GM18868 (cell line): ENCODE data around the gene CPXM2.

ENCODE experiments used
- ATAC-seq: cut with Tn5 transposase; IDR thresholded peaks from one replicate; pipeline ENCODE4 v1.9.1; 2021; ENCODE audit warnings: mild to moderate bottlenecking, moderate library complexity; ENCODE audit not compliant: unreplicated experiment

CPXM2 gene

DNA sequence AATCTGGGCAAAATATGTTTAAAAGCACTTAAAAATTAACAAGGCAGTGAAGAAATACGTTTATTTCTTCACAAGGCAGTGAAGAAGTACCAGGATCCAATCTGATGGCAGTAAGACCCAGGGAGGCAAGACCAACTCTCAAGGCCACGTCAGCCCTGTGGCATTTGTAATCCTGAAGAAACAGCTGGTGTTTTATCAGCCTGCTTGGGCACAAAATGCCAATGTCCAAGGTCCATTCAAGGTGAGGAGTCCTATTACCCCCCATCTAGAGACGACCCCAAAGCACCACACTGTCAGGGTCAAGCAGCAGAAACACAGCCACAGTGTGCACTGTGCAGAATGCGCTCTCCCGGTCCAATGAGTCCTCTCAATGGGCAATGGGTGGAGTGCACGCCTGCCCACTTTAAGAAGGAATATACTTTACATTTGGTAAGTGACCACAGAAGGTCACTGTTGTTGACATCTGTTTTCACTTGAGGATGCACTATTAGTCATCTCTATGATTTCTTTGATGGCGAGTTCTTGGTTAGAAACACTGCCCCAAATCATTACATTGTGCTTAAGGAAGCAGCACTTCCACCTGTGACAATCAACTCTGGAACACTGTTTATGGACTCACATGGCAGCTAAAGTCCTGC lies 12.8 kb downstream of the CPXM2 start:
- no peak for ATAC-seq

DNA sequence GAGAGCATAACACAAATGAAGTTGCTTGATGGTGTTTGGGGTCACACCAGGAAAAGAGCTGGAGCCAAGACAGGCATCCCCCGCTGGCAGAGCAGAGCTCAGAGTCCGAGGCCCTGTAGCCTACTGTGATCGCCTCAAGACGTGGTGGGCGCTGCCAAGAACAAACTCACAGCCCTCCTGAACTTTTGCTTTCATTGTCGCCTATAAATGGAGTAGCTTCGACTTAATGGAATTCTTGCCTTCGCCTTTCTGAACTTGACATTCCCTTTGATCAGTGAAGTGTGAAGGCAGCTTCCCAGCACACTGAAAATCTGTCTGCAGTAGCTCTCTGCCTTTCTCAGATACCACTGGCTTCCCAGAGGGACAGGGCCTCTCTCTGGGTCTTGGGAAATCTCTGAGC lies 21.3 kb downstream of the CPXM2 start:
- ATAC-seq: no peak

DNA sequence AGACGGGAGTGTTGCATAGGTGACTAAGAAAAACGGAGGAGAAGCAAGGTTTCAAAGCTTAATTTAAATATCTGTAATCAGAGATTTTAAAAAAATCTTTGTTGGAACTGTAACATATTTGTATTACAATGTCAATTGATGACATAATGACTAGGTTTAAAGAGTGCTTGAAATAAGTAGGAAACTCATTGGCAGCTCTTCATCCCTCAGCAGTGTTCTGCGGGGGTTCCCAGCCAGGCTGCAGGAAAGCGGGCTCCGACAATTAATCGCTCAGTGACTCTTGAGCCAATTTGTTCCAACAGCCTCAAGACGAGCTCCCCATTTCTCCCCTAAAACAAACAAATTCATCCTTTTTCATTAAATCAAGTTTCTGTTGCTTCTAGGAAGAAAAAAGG lies 22.6 kb downstream of the CPXM2 start:
- no peak for ATAC-seq

GRCh38 chr10:123868038-123869019 lies 23.3 kb downstream of the CPXM2 start:
- no peak for ATAC-seq

GRCh38 chr10:123865880-123866279 lies 25.7 kb downstream of the CPXM2 start:
- ATAC-seq: no peak

DNA sequence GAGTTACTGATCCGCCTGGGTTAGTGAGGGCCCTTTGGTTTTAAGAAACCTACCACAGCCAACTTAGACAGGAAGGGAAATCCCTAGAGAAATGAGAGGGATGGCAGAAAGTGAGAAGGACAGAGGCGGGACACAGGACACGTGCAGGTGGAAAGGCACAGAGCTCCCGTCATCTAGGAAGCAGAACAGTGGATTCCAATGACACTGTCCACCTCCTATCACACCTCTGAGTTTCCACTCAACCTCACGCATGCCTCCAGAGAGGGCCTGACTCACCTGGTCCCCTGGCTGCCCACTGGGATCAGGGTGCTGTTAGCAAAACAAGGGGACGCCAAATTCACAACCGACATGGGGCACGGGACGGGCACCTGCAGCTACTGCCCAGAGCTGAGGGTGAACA lies 26.3 kb downstream of the CPXM2 start:
- no peak for ATAC-seq

DNA sequence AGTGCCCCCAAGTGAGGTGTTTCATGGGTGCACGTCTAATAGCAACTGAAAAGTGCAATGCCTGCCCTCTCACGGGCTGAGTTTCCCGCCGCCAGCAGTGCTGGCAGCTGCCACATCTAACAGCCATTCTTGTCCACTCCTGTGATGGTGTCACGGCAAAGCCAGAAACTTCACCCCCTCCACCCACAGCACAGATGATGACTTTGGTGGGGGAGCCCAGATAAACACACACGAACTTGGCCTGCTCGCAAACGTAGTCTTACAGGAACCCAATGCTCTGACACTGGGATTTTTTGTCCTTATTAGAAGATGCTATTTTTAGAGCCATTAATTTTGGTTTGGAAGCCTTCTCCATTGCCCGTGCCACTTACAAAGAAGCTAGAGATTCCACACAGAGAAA lies 26.7 kb downstream of the CPXM2 start:
- no peak for ATAC-seq

DNA sequence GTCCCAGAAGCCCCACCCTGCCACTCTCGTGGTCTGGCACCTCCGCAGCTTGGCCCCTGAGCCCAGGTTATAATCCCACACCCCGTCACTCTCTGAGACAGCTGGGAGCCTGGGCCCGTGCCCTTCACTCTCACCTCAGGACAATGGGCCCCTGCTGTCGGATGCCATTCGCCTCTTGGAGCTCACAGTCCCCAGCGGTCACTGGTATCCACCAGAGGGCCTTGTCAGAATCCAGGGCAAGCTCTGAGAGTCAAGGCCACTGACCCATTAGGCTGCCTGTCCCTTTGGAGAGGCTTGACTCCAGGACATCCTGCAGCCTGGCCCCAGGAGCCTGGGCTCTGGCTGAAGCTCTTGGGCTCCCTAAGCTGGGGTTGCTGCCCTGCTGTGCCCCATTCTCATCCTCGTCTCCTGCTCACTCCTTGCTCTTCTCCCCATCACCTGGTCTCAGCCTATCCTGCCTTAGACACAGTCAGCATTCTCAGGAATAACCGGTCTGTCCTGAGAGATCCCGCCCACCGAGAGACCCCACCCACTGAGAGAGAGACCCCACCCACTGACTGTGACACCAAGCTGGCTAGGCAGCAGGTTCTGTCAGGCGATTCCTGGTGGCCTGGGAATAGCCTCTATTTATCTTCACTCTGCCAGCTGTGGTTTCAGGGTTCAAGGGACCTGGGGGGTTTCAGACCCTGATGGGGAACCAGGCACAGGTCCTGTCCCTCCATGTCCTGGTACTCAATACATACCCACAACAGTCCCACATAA lies 27.7 kb downstream of the CPXM2 start:
- ATAC-seq: no peak

DNA sequence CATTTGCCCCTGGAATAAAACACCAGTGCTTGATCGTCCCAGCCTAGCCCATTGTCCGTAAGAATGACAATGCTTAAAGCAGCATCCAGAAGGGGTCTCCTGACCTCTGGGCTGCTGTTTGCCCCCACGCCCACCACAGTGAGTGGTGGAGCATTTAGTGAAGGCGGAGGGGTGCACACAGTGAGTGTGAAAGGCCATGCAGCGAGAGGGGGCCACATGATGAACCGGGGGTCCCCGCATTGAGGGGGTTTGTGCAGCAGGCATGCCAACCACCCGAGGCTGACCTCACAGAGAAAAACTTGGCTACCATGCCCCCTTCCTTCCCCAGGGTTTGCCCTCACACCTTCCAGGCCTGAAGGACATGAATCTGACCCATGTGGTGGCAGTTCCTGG lies 28.4 kb downstream of the CPXM2 start:
- no peak for ATAC-seq

DNA sequence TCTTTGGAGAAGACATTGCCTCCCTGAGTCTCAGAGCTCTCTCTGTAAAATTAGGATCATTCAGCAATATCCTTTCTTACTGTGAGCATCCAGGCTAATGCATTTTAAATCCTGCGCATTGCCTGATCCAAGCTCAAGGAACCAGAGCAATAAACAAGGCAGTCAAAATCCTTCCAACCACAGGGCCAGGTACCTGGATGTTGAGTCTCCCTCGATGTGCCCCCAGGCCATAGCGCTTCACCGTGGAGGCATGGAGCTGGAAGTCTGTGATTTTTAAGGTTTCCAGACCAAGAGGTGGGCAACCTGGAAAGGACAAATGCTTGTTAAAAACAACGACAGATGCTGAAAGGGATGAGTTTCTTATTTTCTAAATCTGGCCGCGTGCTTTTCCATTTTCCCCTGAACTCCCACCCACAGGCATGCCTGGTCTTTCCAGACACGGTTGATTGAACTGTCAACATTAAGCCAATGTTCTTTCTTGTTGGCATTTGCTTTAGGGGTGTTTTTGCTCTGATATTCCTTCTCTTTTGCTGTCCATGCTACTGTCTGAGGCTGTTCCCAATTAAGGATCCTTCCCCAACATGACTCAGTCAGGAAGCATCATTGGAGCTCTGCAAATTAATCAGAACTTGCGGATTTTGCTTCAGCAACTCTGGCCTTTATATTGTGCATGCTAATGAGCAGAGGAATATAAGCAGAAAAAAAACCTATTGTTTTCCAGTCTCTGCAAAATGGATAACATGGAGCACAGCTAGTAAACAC lies 29.0 kb downstream of the CPXM2 start:
- ATAC-seq: no peak

- no peak for ATAC-seq
Observed at GRCh38 chr10:123860856-123861255, 30.8 kb downstream of the CPXM2 start.

DNA sequence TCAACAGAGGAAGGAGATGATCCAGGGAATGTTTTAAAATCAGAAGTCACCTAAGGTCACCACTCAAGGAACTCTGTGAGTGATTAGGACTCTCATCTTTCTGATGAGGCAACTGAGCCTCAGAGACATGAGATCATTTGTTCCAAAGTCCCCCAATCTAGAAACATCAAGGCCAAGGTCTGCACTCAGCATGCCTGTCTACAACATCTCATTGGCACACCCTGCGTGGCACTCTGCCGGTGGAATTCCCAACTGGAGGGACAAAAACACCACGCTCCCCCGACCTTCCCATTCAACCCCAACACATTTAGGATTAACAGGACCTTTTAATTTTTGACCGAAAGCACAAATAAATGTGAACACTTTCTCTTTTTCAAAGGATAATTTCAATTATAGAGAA lies 31.4 kb downstream of the CPXM2 start:
- no peak for ATAC-seq

- ATAC-seq: no peak
Observed at GRCh38 chr10:123859653-123860050, 32.0 kb downstream of the CPXM2 start.

- no peak for ATAC-seq
Observed at GRCh38 chr10:123858907-123859652, 32.5 kb downstream of the CPXM2 start.

GRCh38 chr10:123858077-123858681 lies 33.4 kb downstream of the CPXM2 start:
- ATAC-seq: no peak

- no peak for ATAC-seq
Observed at GRCh38 chr10:123857616-123858015, 34.0 kb downstream of the CPXM2 start.

DNA sequence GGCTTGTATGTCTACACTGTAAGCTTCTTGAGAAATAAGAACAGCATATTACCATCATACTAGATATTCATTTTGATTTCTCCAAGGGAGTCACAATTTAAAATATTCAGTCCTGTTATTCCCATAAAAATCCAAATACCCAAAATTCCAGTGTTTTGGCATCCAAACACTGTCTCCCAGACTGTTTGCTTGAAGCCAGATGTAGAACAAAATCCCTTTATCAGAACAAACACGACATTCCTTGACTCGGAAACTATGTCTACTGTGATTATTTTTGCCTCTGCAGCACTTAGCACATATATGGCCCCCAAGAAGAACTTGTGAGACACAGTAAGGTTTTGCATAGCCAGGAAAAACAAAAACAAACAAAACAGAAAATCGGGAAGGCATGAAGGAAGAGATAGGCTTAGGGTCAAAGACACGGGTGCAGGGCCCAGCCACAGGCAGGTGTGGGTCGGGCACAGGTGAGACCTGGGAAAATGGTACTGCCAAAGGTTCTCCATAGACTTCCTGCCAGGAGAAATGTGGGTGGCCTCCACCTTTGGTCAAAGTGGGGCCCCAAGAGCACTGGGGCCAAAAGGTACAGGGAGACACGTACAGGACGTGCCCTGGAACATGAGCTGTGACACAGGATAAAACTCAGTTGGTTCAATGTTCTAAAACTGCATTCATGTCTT lies 36.5 kb downstream of the CPXM2 start:
- ATAC-seq: no peak

GRCh38 chr10:123854498-123854897 lies 37.1 kb downstream of the CPXM2 start:
- ATAC-seq: no peak

DNA sequence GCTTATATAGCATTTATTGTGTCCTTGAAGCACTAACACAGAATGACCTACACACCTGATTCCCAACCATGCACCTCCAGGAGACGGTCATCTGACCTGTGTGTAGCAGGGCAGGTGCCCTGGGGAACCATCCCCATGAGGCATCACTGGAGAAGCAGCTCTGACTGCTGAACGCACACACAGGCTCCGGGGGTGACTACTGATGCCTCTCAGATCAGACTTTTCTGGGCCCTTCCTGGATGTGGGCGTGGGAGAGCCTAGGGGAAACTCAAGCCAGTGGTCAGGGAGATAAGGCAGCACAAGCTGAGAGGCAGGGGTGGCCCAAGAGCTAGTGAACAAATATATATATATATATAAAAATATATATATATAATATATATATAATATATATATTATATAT lies 37.6 kb downstream of the CPXM2 start:
- no peak for ATAC-seq
